OCI-LY1 (cell line): Measurements from ENCODE around the gene DIP2B.

ENCODE experiments used
- EZH2 ChIP-seq: fragments of 200-600 bp; sonication (generic), shearing (Covaris generic); IDR thresholded peaks from 2 replicates; pipeline ENCODE4 v1.8.0; 2017; ENCODE audit warnings: borderline replicate concordance, mixed run types, mild to moderate bottlenecking, antibody characterized with exemption, low read length, moderate library complexity, mixed read lengths
- TF ChIP-seq, protein P1 (sequence below): fragments of 200-600 bp; sonication (generic), shearing (Covaris generic); IDR thresholded peaks from 2 replicates; pipeline ENCODE4 v1.5.1; 2017; ENCODE audit warnings: mild to moderate bottlenecking, antibody characterized with exemption, low read length, moderate library complexity, mixed read lengths

DNA sequence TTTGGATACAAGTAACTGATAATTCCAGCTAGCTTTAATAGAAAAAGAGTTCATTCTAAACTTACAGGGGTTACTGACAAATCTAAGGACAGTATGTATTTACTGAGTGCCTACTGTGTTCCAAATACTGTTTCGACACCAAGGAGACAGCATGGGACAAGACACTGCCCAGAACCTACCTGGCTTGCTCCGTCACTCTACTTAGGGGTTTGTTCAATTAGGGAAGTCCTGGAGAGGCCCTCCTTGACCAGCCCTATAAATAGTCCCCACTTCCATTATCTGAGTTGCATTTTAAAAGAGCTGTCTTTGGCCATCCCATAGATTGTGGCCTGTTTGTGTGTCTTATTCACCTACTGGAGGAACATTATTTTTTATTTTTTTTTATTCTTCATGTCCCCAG, 129.6 kb downstream of the DIP2B start:
- TF ChIP-seq, protein P1, sequence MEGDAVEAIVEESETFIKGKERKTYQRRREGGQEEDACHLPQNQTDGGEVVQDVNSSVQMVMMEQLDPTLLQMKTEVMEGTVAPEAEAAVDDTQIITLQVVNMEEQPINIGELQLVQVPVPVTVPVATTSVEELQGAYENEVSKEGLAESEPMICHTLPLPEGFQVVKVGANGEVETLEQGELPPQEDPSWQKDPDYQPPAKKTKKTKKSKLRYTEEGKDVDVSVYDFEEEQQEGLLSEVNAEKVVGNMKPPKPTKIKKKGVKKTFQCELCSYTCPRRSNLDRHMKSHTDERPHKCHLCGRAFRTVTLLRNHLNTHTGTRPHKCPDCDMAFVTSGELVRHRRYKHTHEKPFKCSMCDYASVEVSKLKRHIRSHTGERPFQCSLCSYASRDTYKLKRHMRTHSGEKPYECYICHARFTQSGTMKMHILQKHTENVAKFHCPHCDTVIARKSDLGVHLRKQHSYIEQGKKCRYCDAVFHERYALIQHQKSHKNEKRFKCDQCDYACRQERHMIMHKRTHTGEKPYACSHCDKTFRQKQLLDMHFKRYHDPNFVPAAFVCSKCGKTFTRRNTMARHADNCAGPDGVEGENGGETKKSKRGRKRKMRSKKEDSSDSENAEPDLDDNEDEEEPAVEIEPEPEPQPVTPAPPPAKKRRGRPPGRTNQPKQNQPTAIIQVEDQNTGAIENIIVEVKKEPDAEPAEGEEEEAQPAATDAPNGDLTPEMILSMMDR, result no peak
- no peak for TF ChIP-seq EZH2
